WTC11 (cell line): ENCODE measurements around the gene UGT1A5. TPM values are rescaled to one million over a fixed set of nuclear protein-coding genes. Genes with fewer than 3 reads are reported as not detected.

Experiments used
- ATAC-seq: fragments of 200-7000 bp; cut with Tn5 transposase; 2 replicates; pipeline ENCODE4 v1.10.0; 2021; ENCODE audit warnings: mild to moderate bottlenecking, moderate library complexity
- CTCF ChIA-PET: fragments of 300-600 bp; sonication (Branson Sonifier 250); formaldehyde crosslinking; loops from one replicate; lab custom pipeline; 2021; ENCODE audit warnings: antibody characterized with exemption; lab: Charles Lee
- POLR2A ChIA-PET: fragments of 350-600 bp; sonication (Branson Sonifier 250); formaldehyde crosslinking; loops from one replicate; lab custom pipeline; 2021; ENCODE audit warnings: antibody characterized with exemption; lab: Charles Lee
- DNase-seq: peaks from one replicate; pipeline ENCODE4 v3.0.0; 2021; ENCODE audit warnings: low spot score
- H3K27ac Mint-ChIP-seq: 2 replicates; pipeline ENCODE4 v1.8.0; 2021; ENCODE audit warnings: mixed read lengths
- H3K27me3 Mint-ChIP-seq: 2 replicates; pipeline ENCODE4 v1.8.0; 2021; ENCODE audit warnings: low read depth, mild to moderate bottlenecking, moderate library complexity, mixed read lengths
- H3K36me3 Mint-ChIP-seq: 2 replicates; pipeline ENCODE4 v1.8.0; 2021; ENCODE audit warnings: mixed read lengths
- H3K4me1 Mint-ChIP-seq: 2 replicates; pipeline ENCODE4 v1.8.0; 2022; ENCODE audit warnings: mixed read lengths
- H3K4me3 Mint-ChIP-seq: 2 replicates; pipeline ENCODE4 v1.8.0; 2021; ENCODE audit warnings: mild to moderate bottlenecking, moderate library complexity, mixed read lengths
- H3K9me3 Mint-ChIP-seq: 2 replicates; pipeline ENCODE4 v1.8.0; 2021; ENCODE audit warnings: mixed read lengths
- ATF1 ChIP-seq: sonication (generic); formaldehyde crosslinking; IDR thresholded peaks from 2 replicates; pipeline ENCODE4 v1.8.1; 2023; ENCODE audit warnings: mild to moderate bottlenecking, moderate library complexity, missing genetic modification reagents
- ELF4 ChIP-seq: sonication (generic); formaldehyde crosslinking; IDR thresholded peaks from 2 replicates; pipeline ENCODE4 v1.8.1; 2022; ENCODE audit warnings: low read depth, mild to moderate bottlenecking, moderate library complexity, missing genetic modification reagents
- ETV6 ChIP-seq: sonication (generic); formaldehyde crosslinking; IDR thresholded peaks from 2 replicates; pipeline ENCODE4 v1.8.1; 2022; ENCODE audit warnings: mild to moderate bottlenecking, missing genetic modification reagents
- GABPB1 ChIP-seq: sonication (generic); formaldehyde crosslinking; IDR thresholded peaks from 2 replicates; pipeline ENCODE4 v1.8.1; 2023; ENCODE audit warnings: mild to moderate bottlenecking, missing genetic modification reagents
- HMGA2 ChIP-seq: fragments of 250-450 bp; sonication (Bioruptor Pico); IDR thresholded peaks from 2 replicates; pipeline ENCODE4 v1.4.0; 2021; ENCODE audit warnings: mild to moderate bottlenecking, moderate library complexity
- JUN ChIP-seq: sonication (generic); formaldehyde crosslinking; IDR thresholded peaks from 2 replicates; pipeline ENCODE4 v1.8.0; 2023; ENCODE audit warnings: mild to moderate bottlenecking, missing genetic modification reagents
- NFE2L1 ChIP-seq: sonication (generic); formaldehyde crosslinking; IDR thresholded peaks from 2 replicates; pipeline ENCODE4 v1.8.1; 2023; ENCODE audit warnings: missing genetic modification reagents
- SP1 ChIP-seq: sonication (generic); formaldehyde crosslinking; conservative IDR thresholded peaks from 2 replicates; pipeline ENCODE4 v1.8.1; 2022; ENCODE audit warnings: missing genetic modification reagents
- total RNA-seq: library from RNA; stranded (reverse); gene quantifications from 3 replicates; pipeline ENCODE4 v1.2.3, GENCODE V29; 2021
- TF ChIP-seq, protein P1 (sequence below): fragments of 250-450 bp; sonication (Bioruptor Pico); IDR thresholded peaks from 2 replicates; pipeline ENCODE4 v1.9.0; 2021; ENCODE audit warnings: mild to moderate bottlenecking
- TF ChIP-seq, protein P2 (sequence below): sonication (generic); formaldehyde crosslinking; IDR thresholded peaks from 2 replicates; pipeline ENCODE4 v1.8.1; 2023; ENCODE audit warnings: mild to moderate bottlenecking, moderate library complexity, missing genetic modification reagents
- TF ChIP-seq, protein P3 (sequence below): fragments of 250-450 bp; sonication (Bioruptor Pico); IDR thresholded peaks from 2 replicates; pipeline ENCODE4 v1.9.0; 2021; ENCODE audit warnings: moderate library complexity, mild to moderate bottlenecking, inconsistent platforms, borderline replicate concordance
- TF ChIP-seq, protein P4 (sequence below): sonication (generic); formaldehyde crosslinking; IDR thresholded peaks from 2 replicates; pipeline ENCODE4 v1.8.1; 2022; ENCODE audit warnings: missing genetic modification reagents, borderline replicate concordance
- TF ChIP-seq, protein P5 (sequence below): sonication (generic); formaldehyde crosslinking; IDR thresholded peaks from 2 replicates; pipeline ENCODE4 v1.8.0; 2022; ENCODE audit warnings: mild to moderate bottlenecking, missing genetic modification reagents
- TF ChIP-seq, protein P6 (sequence below): sonication (generic); formaldehyde crosslinking; IDR thresholded peaks from 2 replicates; pipeline ENCODE4 v1.8.1; 2023; ENCODE audit warnings: mild to moderate bottlenecking, missing genetic modification reagents, moderate library complexity
- TF ChIP-seq, protein P7 (sequence below): sonication (generic); formaldehyde crosslinking; IDR thresholded peaks from 2 replicates; pipeline ENCODE4 v1.8.1; 2023; ENCODE audit warnings: mild to moderate bottlenecking, missing genetic modification reagents
- TF ChIP-seq, protein P8 (sequence below): sonication (generic); formaldehyde crosslinking; IDR thresholded peaks from 2 replicates; pipeline ENCODE4 v1.8.1; 2022; ENCODE audit warnings: mild to moderate bottlenecking, missing genetic modification reagents, moderate library complexity, borderline replicate concordance
- TF ChIP-seq, protein P9 (sequence below): fragments of 250-450 bp; sonication (Bioruptor Pico); IDR thresholded peaks from 2 replicates; pipeline ENCODE4 v1.9.0; 2021; ENCODE audit warnings: mild to moderate bottlenecking
- TF ChIP-seq, protein P10 (sequence below): sonication (generic); formaldehyde crosslinking; IDR thresholded peaks from 2 replicates; pipeline ENCODE4 v1.8.1; 2022; ENCODE audit warnings: mild to moderate bottlenecking, moderate library complexity, missing genetic modification reagents

The UGT1A5 gene
- total RNA-seq, 1 experiment from 2014 or later: not detected

DNA sequence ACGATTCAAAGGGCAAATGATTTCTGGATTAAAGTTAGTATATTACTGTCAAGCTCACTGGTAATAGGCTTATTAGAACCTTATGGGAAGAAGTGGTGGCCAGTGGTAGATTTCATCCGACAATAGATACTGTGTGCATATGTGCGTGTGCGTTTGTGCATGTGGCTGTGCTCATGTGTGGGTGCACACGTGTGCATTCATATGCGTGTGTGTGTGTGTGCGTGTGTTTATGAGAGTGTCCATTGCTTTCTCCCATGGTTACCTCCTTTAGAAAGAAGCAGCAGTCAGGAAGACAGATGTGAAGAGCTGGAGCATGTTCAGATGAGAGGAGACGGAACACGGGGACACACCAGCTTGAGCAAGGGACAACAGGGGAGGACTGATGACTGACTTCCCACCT, 56.6 kb downstream of the UGT1A5 start:
- POLR2A ChIA-PET: no interaction called here

More for the DNA sequence above, 56.6 kb downstream of the UGT1A5 start:
- peaks cover 3% of the 10 kb centered on the region for H3K4me1 Mint-ChIP-seq
- ATAC-seq (no peak), DNase-seq (no peak)
- no peak overlapping the region for H3K4me3 Mint-ChIP-seq
- peaks cover 2% of the 10 kb centered on the region; the same call in 1 of the 2 replicates for H3K27me3 Mint-ChIP-seq
- CTCF ChIA-PET: no interaction called here
- H3K27ac Mint-ChIP-seq: no peak overlapping the region
- H3K36me3 Mint-ChIP-seq: no peaks in the 10 kb centered on the region
- TF ChIP-seq, protein P1, sequence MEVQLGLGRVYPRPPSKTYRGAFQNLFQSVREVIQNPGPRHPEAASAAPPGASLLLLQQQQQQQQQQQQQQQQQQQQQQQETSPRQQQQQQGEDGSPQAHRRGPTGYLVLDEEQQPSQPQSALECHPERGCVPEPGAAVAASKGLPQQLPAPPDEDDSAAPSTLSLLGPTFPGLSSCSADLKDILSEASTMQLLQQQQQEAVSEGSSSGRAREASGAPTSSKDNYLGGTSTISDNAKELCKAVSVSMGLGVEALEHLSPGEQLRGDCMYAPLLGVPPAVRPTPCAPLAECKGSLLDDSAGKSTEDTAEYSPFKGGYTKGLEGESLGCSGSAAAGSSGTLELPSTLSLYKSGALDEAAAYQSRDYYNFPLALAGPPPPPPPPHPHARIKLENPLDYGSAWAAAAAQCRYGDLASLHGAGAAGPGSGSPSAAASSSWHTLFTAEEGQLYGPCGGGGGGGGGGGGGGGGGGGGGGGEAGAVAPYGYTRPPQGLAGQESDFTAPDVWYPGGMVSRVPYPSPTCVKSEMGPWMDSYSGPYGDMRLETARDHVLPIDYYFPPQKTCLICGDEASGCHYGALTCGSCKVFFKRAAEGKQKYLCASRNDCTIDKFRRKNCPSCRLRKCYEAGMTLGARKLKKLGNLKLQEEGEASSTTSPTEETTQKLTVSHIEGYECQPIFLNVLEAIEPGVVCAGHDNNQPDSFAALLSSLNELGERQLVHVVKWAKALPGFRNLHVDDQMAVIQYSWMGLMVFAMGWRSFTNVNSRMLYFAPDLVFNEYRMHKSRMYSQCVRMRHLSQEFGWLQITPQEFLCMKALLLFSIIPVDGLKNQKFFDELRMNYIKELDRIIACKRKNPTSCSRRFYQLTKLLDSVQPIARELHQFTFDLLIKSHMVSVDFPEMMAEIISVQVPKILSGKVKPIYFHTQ (CRISPR knock-in tag): no peak
- TF ChIP-seq, protein P2, sequence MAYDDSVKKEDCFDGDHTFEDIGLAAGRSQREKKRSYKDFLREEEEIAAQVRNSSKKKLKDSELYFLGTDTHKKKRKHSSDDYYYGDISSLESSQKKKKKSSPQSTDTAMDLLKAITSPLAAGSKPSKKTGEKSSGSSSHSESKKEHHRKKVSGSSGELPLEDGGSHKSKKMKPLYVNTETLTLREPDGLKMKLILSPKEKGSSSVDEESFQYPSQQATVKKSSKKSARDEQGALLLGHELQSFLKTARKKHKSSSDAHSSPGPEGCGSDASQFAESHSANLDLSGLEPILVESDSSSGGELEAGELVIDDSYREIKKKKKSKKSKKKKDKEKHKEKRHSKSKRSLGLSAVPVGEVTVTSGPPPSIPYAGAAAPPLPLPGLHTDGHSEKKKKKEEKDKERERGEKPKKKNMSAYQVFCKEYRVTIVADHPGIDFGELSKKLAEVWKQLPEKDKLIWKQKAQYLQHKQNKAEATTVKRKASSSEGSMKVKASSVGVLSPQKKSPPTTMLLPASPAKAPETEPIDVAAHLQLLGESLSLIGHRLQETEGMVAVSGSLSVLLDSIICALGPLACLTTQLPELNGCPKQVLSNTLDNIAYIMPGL (CRISPR knock-in tag): no peak
- no peak for TF ChIP-seq GABPB1 (CRISPR knock-in tag)
- TF ChIP-seq, protein P3, sequence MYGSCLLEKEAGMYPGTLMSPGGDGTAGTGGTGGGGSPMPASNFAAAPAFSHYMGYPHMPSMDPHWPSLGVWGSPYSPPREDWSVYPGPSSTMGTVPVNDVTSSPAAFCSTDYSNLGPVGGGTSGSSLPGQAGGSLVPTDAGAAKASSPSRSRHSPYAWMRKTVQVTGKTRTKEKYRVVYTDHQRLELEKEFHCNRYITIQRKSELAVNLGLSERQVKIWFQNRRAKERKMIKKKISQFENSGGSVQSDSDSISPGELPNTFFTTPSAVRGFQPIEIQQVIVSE: no peak
- TF ChIP-seq, protein P4, sequence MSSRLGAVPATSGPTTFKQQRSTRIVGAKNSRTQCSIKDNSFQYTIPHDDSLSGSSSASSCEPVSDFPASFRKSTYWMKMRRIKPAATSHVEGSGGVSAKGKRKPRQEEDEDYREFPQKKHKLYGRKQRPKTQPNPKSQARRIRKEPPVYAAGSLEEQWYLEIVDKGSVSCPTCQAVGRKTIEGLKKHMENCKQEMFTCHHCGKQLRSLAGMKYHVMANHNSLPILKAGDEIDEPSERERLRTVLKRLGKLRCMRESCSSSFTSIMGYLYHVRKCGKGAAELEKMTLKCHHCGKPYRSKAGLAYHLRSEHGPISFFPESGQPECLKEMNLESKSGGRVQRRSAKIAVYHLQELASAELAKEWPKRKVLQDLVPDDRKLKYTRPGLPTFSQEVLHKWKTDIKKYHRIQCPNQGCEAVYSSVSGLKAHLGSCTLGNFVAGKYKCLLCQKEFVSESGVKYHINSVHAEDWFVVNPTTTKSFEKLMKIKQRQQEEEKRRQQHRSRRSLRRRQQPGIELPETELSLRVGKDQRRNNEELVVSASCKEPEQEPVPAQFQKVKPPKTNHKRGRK (CRISPR knock-in tag): no peak
- TF ChIP-seq, protein P5, sequence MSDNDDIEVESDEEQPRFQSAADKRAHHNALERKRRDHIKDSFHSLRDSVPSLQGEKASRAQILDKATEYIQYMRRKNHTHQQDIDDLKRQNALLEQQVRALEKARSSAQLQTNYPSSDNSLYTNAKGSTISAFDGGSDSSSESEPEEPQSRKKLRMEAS (CRISPR knock-in tag): no peak
- TF ChIP-seq, protein P6, sequence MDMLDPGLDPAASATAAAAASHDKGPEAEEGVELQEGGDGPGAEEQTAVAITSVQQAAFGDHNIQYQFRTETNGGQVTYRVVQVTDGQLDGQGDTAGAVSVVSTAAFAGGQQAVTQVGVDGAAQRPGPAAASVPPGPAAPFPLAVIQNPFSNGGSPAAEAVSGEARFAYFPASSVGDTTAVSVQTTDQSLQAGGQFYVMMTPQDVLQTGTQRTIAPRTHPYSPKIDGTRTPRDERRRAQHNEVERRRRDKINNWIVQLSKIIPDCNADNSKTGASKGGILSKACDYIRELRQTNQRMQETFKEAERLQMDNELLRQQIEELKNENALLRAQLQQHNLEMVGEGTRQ (CRISPR knock-in tag): no peak
- TF ChIP-seq, protein P7, sequence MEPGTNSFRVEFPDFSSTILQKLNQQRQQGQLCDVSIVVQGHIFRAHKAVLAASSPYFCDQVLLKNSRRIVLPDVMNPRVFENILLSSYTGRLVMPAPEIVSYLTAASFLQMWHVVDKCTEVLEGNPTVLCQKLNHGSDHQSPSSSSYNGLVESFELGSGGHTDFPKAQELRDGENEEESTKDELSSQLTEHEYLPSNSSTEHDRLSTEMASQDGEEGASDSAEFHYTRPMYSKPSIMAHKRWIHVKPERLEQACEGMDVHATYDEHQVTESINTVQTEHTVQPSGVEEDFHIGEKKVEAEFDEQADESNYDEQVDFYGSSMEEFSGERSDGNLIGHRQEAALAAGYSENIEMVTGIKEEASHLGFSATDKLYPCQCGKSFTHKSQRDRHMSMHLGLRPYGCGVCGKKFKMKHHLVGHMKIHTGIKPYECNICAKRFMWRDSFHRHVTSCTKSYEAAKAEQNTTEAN (CRISPR knock-in tag): no peak
- TF ChIP-seq NFE2L1 (CRISPR knock-in tag): no peak
- no peak for TF ChIP-seq JUN (CRISPR knock-in tag)
- no peak for TF ChIP-seq SP1 (CRISPR knock-in tag)
- no peak for TF ChIP-seq HMGA2 (CRISPR knock-in tag)
- no peak for TF ChIP-seq ETV6
- TF ChIP-seq, protein P8, sequence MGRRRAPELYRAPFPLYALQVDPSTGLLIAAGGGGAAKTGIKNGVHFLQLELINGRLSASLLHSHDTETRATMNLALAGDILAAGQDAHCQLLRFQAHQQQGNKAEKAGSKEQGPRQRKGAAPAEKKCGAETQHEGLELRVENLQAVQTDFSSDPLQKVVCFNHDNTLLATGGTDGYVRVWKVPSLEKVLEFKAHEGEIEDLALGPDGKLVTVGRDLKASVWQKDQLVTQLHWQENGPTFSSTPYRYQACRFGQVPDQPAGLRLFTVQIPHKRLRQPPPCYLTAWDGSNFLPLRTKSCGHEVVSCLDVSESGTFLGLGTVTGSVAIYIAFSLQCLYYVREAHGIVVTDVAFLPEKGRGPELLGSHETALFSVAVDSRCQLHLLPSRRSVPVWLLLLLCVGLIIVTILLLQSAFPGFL (CRISPR knock-in tag): no peak
- TF ChIP-seq, protein P9, sequence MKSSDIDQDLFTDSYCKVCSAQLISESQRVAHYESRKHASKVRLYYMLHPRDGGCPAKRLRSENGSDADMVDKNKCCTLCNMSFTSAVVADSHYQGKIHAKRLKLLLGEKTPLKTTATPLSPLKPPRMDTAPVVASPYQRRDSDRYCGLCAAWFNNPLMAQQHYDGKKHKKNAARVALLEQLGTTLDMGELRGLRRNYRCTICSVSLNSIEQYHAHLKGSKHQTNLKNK (CRISPR knock-in tag): no peak
- no peak for TF ChIP-seq ATF1 (CRISPR knock-in tag)
- TF ChIP-seq, protein P10, sequence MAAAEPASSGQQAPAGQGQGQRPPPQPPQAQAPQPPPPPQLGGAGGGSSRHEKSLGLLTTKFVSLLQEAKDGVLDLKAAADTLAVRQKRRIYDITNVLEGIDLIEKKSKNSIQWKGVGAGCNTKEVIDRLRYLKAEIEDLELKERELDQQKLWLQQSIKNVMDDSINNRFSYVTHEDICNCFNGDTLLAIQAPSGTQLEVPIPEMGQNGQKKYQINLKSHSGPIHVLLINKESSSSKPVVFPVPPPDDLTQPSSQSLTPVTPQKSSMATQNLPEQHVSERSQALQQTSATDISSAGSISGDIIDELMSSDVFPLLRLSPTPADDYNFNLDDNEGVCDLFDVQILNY (CRISPR knock-in tag): no peak
- TF ChIP-seq ELF4 (CRISPR knock-in tag): no peak
- H3K9me3 Mint-ChIP-seq: peaks cover 11% of the 10 kb centered on the region
